Astrocyte of the cerebellum (primary cell): ENCODE data around the gene RAVER1.

Experiments used
- DNase-seq: peaks from one replicate; pipeline ENCODE4 v3.0.0-alpha.2; 2011; ENCODE audit warnings: low read depth
- H3K4me3 ChIP-seq: 2 replicates; pipeline ENCODE4 v1.5.1; 2011; ENCODE audit warnings: mild to moderate bottlenecking, low read depth, low read length, moderate library complexity
- in situ Hi-C: cut with HindIII; loops from 2 replicates; pipeline ENCODE4 v1.10.0; 2017; ENCODE audit warnings: low sequenced_read_pairs
- TF ChIP-seq, protein P1 (sequence below): IDR thresholded peaks from 2 replicates; pipeline ENCODE4 v1.5.1; 2012; ENCODE audit warnings: low read length, low read depth, moderate library complexity, mild to moderate bottlenecking; ENCODE audit errors: missing control alignments

The RAVER1 gene

GRCh38 chr19:10290357-10290875 lies 42.9 kb downstream of the RAVER1 start:
- in situ Hi-C loops = no loop called here
- DNase-seq = no peak

GRCh38 chr19:10289836-10290356 lies 43.4 kb downstream of the RAVER1 start, which contains the start of gene ICAM5:
TSS of gene ICAM5 (plus strand) at chr19:10289952. CDS start at chr19:10290044, 92 bp downstream.
- no peak for DNase-seq
- in situ Hi-C loops = loop anchor here (10.0 kb wide), 1 partner anchor 115 kb away; the partner anchor contains the start of gene CDC37
- TF ChIP-seq, protein P1, sequence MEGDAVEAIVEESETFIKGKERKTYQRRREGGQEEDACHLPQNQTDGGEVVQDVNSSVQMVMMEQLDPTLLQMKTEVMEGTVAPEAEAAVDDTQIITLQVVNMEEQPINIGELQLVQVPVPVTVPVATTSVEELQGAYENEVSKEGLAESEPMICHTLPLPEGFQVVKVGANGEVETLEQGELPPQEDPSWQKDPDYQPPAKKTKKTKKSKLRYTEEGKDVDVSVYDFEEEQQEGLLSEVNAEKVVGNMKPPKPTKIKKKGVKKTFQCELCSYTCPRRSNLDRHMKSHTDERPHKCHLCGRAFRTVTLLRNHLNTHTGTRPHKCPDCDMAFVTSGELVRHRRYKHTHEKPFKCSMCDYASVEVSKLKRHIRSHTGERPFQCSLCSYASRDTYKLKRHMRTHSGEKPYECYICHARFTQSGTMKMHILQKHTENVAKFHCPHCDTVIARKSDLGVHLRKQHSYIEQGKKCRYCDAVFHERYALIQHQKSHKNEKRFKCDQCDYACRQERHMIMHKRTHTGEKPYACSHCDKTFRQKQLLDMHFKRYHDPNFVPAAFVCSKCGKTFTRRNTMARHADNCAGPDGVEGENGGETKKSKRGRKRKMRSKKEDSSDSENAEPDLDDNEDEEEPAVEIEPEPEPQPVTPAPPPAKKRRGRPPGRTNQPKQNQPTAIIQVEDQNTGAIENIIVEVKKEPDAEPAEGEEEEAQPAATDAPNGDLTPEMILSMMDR = no peak
- peak within 1 kb of the TSS; percentile 20 for H3K4me3 ChIP-seq

More at GRCh38 chr19:10290357-10290875, 42.9 kb downstream of the RAVER1 start:
- TF ChIP-seq, protein P1 = no peak
- H3K4me3 ChIP-seq = no peak overlapping the region

DNA sequence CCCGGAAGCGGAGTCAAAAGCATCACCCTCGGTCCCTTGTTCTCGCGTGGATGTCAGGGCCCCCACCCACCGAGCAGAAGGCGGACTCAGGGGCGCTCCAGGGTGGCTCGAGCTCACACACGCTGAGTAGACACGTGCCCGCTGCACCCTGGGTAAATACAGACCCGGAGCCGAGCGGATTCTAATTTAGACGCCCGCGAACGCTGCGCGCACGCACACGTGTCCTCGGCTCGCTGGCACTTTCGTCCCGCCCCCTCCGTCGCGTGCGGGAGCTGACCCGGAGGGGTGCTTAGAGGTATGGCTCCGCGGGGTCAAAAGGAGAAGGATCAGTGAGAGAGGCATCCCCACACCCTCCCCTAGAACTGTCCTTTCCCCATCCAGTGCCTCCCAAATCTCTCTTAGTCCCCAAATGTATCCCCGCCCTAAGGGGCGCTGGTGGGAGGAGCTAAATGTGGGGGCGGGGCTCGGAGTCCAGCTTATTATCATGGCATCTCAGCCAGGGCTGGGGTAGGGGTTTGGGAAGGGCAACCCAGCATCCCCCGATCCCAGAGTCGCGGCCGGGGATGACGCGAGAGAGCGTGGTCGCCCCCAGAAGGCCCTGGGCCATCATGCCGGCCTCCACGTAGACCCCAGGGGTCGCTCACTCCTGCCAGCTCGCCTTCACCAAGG lies 44.0 kb downstream of the RAVER1 start:
- peak overlapping the region; percentile 14 for H3K4me3 ChIP-seq
- TF ChIP-seq, protein P1 = no peak
- no peak for DNase-seq
- in situ Hi-C loops = loop anchor here (10.0 kb wide), 1 partner anchor 116 kb away; the partner anchor contains the start of gene CDC37

DNA sequence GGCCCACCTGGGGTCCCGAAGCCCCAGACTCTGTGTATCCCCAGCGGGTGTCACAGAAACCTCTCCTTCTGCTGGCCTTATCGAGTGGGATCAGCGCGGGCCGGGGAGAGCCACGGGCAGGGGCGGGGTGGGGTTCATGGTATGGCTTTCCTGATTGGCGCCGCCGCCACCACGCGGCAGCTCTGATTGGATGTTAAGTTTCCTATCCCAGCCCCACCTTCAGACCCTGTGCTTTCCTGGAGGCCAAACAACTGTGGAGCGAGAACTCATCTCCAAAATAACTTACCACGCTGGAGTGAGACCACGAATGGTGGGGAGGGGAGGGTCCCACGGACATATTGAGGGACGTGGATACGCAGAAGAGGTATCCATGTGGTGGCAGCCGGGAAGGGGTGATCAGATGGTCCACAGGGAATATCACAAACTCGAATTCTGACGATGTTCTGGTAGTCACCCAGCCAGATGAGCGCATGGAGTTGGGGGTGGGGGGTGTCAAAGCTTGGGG lies 44.6 kb downstream of the RAVER1 start:
- in situ Hi-C loops = loop anchor here (10.0 kb wide), 1 partner anchor 116 kb away; the partner anchor contains the start of gene CDC37
- no peak for DNase-seq
- TF ChIP-seq, protein P1 = no peak
- no peak overlapping the region for H3K4me3 ChIP-seq

GRCh38 chr19:10286803-10287737 lies 46.3 kb downstream of the RAVER1 start, which contains the start of gene ICAM4:
TSS of gene ICAM4 (plus strand) at chr19:10286955. CDS start at chr19:10287013, 58 bp downstream.
- TF ChIP-seq, protein P1 = no peak
- in situ Hi-C loops = loop anchor here (10.0 kb wide), 1 partner anchor 118 kb away; the partner anchor contains the start of gene CDC37
- DNase-seq = no peak
- H3K4me3 ChIP-seq = no peak within 1 kb of the TSS
